Sigmoid colon (tissue), 7 donors: ENCODE data around the gene FREM1. TPM values are rescaled to one million over a fixed set of nuclear protein-coding genes. Genes with fewer than 3 reads are reported as not detected.

Experiments used
- DNase-seq: peaks from one replicate; pipeline ENCODE4 v3.0.0-alpha.2; 2019
- H3K27ac ChIP-seq, 4 donors: fragments of 200-600 bp; sonication (generic); one replicate each; pipeline ENCODE4 v1.5.1; 2016 to 2019; ENCODE audit warnings: mild to moderate bottlenecking in 1 of 4
- H3K27me3 ChIP-seq, 3 donors: fragments of 200-600 bp; sonication (generic); one replicate each; pipeline ENCODE4 v1.5.1; 2019; ENCODE audit warnings: mild to moderate bottlenecking in 1 of 3
- H3K36me3 ChIP-seq, 4 donors: fragments of 200-600 bp; sonication (generic); one replicate each; pipeline ENCODE4 v1.5.1; 2016 to 2019
- H3K4me1 ChIP-seq, 4 donors: fragments of 200-600 bp; sonication (generic); one replicate each; pipeline ENCODE4 v1.5.1; 2017 to 2019
- H3K4me3 ChIP-seq, 4 donors: fragments of 200-600 bp; sonication (generic); one replicate each; pipeline ENCODE4 v1.5.1; 2017 to 2019; ENCODE audit warnings: mild to moderate bottlenecking in 2 of 4, moderate library complexity in 1 of 4
- H3K9me3 ChIP-seq, 4 donors: fragments of 200-600 bp in 3 of 4; sonication (generic) in 3 of 4; one replicate each; pipeline versions ENCODE4 v1.5.1 to v1.6.1; 2013 to 2019
- EP300 ChIP-seq, 4 donors: sonication (generic); formaldehyde crosslinking; IDR thresholded peaks; one replicate each; pipeline ENCODE4 v1.6.1; 2017; ENCODE audit warnings: antibody characterized with exemption in 4 of 4
- POLR2A ChIP-seq, 2 donors: fragments of 450-650 bp; IDR thresholded peaks; one replicate each; pipeline ENCODE4 v1.6.1; 2016; ENCODE audit warnings: antibody characterized with exemption in 2 of 2, mild to moderate bottlenecking in 2 of 2, moderate library complexity in 2 of 2
- POLR2AphosphoS5 ChIP-seq, 4 donors: sonication (generic); formaldehyde crosslinking; IDR thresholded peaks; one replicate each; pipeline ENCODE4 v1.6.1; 2017; ENCODE audit warnings: antibody characterized with exemption in 4 of 4
- WGBS, 2 donors: extraction: QIAGEN DNeasy Blood & Tissue Kit; methylation state at CpG; one replicate each; pipeline ENCODE4 v1.1.7; 2013; 5-methylcytosine and 5-hydroxymethylcytosine counted together
- intact Hi-C: fragments of 100-400 bp; cut with DNase I; formaldehyde crosslinking; loops from one replicate; pipeline ENCODE4 v1.15.1; 2023
- polyA plus RNA-seq, 3 donors: library from polyadenylated mRNA; stranded (reverse); fragments of 200-250 nt; gene quantifications; one replicate each; pipeline ENCODE4 v1.2.3, GENCODE V29; 2013
- total RNA-seq, 4 donors: library from RNA; depleted of rRNA; stranded (reverse); fragments of >200 nt; gene quantifications; one replicate each; pipeline ENCODE4 v1.1.0, GENCODE V29; 2016
- TF ChIP-seq, protein P1 (sequence below), 4 experiments: fragments of 450-650 bp in 3 of 4; fragments of 200-600 bp in 1 of 4; IDR thresholded peaks; one replicate each; pipeline ENCODE4 v1.5.1; 2016 to 2019; ENCODE audit warnings: antibody characterized with exemption in 4 of 4, mild to moderate bottlenecking in 3 of 4, moderate library complexity in 2 of 4
- donor health status: healthy with polysubstance abuse.
- donor health status: Bipolar disorder and iron deficiency.
- donor health status: healthy.

Gene FREM1
- total and polyA plus RNA-seq, 7 donors, result 0.96 to 45.1 (median 11.4) TPM; not detected in 1

DNA sequence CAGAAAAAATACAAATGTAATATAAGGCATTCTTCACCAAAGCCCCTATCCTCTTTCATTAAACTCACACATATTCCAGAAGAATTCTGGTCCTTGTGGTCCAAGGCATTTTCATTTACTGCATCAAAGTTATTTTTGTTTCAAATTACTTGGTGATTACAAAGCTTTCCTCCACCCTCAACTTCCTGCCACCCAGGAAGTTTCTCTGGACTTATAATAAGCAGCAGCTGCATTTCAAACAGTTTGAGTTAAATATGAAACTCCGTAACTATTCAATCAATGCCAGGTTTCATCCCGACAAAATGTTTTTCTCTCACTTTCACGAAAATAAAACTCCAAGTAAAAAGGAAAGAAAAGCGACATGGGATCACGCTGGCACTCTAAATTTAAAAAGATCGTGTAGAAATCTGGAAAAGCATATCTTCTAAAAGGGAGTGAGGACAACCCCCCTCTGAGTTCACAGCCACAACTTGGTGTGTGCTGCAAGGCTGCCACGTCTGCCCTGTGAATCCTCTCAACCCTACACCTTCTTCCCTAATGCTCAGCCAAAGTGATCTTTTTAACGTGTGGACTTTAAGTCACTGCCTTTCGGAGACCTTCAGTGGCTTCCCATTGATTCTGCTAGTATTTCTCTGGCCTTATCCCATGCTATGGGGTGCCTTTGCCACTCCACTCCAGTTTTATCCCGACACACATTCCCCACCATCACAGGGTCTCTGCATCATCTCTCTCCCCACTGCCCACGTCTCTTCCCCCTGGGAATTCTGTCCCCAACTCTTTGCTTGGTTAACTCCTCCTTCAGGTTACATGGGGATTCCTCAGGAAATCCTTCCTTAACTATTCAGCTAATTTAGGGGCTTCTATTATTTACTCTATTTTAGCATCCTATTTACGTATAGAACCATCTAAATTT, 96.6 kb downstream of the FREM1 start:
- 85% methylated on average over 12 of the region's 12 CpGs for WGBS, 2 donors
- intact Hi-C loops, result no loop called here
- TF ChIP-seq, protein P1, sequence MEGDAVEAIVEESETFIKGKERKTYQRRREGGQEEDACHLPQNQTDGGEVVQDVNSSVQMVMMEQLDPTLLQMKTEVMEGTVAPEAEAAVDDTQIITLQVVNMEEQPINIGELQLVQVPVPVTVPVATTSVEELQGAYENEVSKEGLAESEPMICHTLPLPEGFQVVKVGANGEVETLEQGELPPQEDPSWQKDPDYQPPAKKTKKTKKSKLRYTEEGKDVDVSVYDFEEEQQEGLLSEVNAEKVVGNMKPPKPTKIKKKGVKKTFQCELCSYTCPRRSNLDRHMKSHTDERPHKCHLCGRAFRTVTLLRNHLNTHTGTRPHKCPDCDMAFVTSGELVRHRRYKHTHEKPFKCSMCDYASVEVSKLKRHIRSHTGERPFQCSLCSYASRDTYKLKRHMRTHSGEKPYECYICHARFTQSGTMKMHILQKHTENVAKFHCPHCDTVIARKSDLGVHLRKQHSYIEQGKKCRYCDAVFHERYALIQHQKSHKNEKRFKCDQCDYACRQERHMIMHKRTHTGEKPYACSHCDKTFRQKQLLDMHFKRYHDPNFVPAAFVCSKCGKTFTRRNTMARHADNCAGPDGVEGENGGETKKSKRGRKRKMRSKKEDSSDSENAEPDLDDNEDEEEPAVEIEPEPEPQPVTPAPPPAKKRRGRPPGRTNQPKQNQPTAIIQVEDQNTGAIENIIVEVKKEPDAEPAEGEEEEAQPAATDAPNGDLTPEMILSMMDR (IDR thresholded peaks at IDR 0.05), result no peak
- TF ChIP-seq POLR2A (IDR thresholded peaks at IDR 0.05) (no peak), EP300 (IDR thresholded peaks at IDR 0.05) (no peak), POLR2AphosphoS5 (IDR thresholded peaks at IDR 0.05) (no peak)
- H3K27me3 ChIP-seq, result no peaks in the 10 kb centered on the region
- H3K9me3 ChIP-seq, result no peaks in the 10 kb centered on the region
- peaks cover 0 to 66% (median 9%) of the 10 kb centered on the region in 4 donors for H3K36me3 ChIP-seq
- no peak overlapping the region for H3K27ac ChIP-seq
- DNase-seq, result no peak
- H3K4me3 ChIP-seq, result no peak overlapping the region
- H3K4me1 ChIP-seq, result no peaks in the 10 kb centered on the region

- intact Hi-C loops, result no loop called here
- no peak for DNase-seq
- Histone ChIP-seq H3K36me3 (peaks cover 0 to 58% (median 11%) of the 10 kb centered on the region in 4 donors), H3K27me3 (no peaks in the 10 kb centered on the region), H3K4me3 (no peak overlapping the region), H3K9me3 (no peaks in the 10 kb centered on the region), H3K4me1 (no peaks in the 10 kb centered on the region), H3K27ac (no peak overlapping the region)
- TF ChIP-seq POLR2A (IDR thresholded peaks at IDR 0.05), result no peak
- TF ChIP-seq POLR2AphosphoS5 (IDR thresholded peaks at IDR 0.05), result no peak
- TF ChIP-seq, protein P1 (IDR thresholded peaks at IDR 0.05), result no peak
- no peak for TF ChIP-seq EP300 (IDR thresholded peaks at IDR 0.05)
- WGBS, 2 donors, result 94% methylated on average over 6 of the region's 6 CpGs
These were observed 97.4 kb downstream of the FREM1 start for GRCh38 chr9:14812806-14813205.

GRCh38 chr9:14811844-14812243, 98.4 kb downstream of the FREM1 start:
- H3K36me3 ChIP-seq, result peaks cover 0 to 50% (median 11%) of the 10 kb centered on the region in 4 donors
- H3K9me3 ChIP-seq, result no peaks in the 10 kb centered on the region
- intact Hi-C loops, result no loop called here
- H3K4me3 ChIP-seq, result no peak overlapping the region
- H3K27me3 ChIP-seq, result no peaks in the 10 kb centered on the region
- no peak for DNase-seq
- H3K4me1 ChIP-seq, result no peaks in the 10 kb centered on the region
- no peak overlapping the region for H3K27ac ChIP-seq
- TF ChIP-seq, protein P1 (IDR thresholded peaks at IDR 0.05), result no peak
- TF ChIP-seq POLR2AphosphoS5 (IDR thresholded peaks at IDR 0.05), result no peak
- TF ChIP-seq POLR2A (IDR thresholded peaks at IDR 0.05), result no peak
- TF ChIP-seq EP300 (IDR thresholded peaks at IDR 0.05), result no peak

GRCh38 chr9:14806941-14807520, 103.2 kb downstream of the FREM1 start:
- no peaks in the 10 kb centered on the region for H3K9me3 ChIP-seq
- DNase-seq, result no peak
- no peak overlapping the region for H3K27ac ChIP-seq
- WGBS, 2 donors, result 82 to 91% methylated on average over 6 of the region's 6 CpGs
- intact Hi-C loops, result no loop called here
- no peaks in the 10 kb centered on the region for H3K27me3 ChIP-seq
- TF ChIP-seq, protein P1 (IDR thresholded peaks at IDR 0.05), result no peak
- TF ChIP-seq POLR2AphosphoS5 (IDR thresholded peaks at IDR 0.05) (no peak), POLR2A (IDR thresholded peaks at IDR 0.05) (no peak), EP300 (IDR thresholded peaks at IDR 0.05) (no peak)
- H3K4me1 ChIP-seq, result no peaks in the 10 kb centered on the region
- H3K36me3 ChIP-seq, result peaks cover 0 to 44% (median 4%) of the 10 kb centered on the region in 4 donors
- H3K4me3 ChIP-seq, result no peak overlapping the region
